ENCODE data around the gene PRDM15. TPM values are rescaled to one million over a fixed set of nuclear protein-coding genes. Genes with fewer than 3 reads are reported as not detected.

Gene PRDM15
- total RNA-seq, 1 donor: 7.2 TPM

DNA sequence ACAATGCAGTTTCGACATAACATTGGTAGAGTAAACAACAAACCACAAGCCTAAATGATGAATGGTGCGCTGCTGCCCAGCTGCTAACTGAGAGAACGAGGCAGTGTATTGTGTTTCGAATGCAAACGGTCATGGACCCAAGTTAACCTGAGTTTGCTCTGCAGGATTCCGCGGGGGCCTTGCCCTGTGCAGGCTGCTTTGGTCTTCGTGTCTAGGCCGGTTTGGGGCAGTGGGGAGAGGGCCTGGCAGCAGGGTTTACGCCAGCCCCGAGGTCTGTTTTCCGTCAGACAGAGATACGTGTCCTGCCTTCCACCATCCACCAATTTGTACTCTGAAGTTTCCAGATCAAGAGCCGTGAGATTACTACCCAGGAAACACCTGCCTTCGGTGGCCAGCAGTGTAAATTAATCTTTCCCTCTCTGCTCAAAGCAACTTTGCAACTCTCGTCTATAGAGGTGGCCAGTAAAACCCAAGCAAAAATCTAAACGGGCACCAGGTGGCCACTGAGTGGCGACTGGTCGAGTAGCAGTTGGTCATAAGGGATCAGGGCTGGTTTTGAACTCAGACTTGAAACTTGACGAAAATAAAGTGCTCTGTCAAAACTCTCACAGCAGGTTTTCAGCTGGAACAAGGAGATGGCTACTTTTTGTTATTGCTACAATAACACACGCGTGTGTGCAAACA is 6.3 kb upstream of the PRDM15 start:
- no peaks in the 10 kb centered on the region for H3K9me3 ChIP-seq (ENCODE audit: low read depth, low read length)

DNA sequence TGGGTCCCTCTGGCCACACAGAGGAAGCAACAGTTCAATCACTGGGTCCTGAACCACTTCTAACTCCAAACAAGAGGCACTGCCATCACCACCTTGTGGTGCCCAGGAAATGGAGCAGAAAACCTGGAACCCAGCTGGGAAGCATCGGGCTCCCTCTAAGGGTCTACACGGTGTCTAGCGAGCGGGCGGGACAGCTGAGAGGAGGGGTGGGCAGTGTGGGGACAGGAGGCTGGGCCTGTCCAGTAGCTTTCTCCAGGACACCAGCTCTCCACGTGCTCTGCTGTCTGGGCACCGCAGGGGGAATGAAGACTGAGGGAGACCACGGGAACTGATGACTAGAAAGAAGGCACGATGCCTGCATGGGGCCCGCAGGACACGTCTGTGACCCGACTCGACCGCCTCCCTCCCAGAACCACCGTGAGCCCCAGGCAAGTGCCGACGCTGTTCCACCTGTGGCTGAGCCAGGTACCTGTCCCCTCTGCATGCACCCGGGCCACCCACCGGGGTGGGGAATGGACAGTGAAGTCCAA is 5.4 kb upstream of the PRDM15 start:
- Histone ChIP-seq H3K4me3 (ENCODE audit: insufficient read depth, low read length) (no peak overlapping the region), H3K4me1 (ENCODE audit: insufficient read depth, low read length) (no peaks in the 10 kb centered on the region), H3K27me3 (ENCODE audit: insufficient read depth, low read length) (no peaks in the 10 kb centered on the region), H3K27ac (ENCODE audit: low read depth, low read length) (no peak overlapping the region), H3K9me3 (ENCODE audit: low read depth, low read length) (no peaks in the 10 kb centered on the region), H3K4me2 (ENCODE audit: insufficient read depth, low read length) (no peak overlapping the region), H3K36me3 (ENCODE audit: insufficient read depth, low read length) (peaks cover 4% of the 10 kb centered on the region), H2AFZ (ENCODE audit: low read length) (no peak overlapping the region), H3K79me2 (ENCODE audit: insufficient read depth, low read length) (no peaks in the 10 kb centered on the region), H4K20me1 (ENCODE audit: insufficient read depth, low read length) (no peaks in the 10 kb centered on the region)
- DNase-seq (ENCODE audit: insufficient read length, low spot score, missing footprints): no peak
- TF ChIP-seq, protein P1, sequence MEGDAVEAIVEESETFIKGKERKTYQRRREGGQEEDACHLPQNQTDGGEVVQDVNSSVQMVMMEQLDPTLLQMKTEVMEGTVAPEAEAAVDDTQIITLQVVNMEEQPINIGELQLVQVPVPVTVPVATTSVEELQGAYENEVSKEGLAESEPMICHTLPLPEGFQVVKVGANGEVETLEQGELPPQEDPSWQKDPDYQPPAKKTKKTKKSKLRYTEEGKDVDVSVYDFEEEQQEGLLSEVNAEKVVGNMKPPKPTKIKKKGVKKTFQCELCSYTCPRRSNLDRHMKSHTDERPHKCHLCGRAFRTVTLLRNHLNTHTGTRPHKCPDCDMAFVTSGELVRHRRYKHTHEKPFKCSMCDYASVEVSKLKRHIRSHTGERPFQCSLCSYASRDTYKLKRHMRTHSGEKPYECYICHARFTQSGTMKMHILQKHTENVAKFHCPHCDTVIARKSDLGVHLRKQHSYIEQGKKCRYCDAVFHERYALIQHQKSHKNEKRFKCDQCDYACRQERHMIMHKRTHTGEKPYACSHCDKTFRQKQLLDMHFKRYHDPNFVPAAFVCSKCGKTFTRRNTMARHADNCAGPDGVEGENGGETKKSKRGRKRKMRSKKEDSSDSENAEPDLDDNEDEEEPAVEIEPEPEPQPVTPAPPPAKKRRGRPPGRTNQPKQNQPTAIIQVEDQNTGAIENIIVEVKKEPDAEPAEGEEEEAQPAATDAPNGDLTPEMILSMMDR (IDR thresholded peaks at IDR 0.05; ENCODE audit: extremely low read depth, low read depth, low read length): no peak

More for the DNA sequence above, 6.3 kb upstream of the PRDM15 start:
- Histone ChIP-seq H3K4me2 (ENCODE audit: insufficient read depth, low read length) (no peak overlapping the region), H3K79me2 (ENCODE audit: insufficient read depth, low read length) (no peaks in the 10 kb centered on the region), H3K4me3 (ENCODE audit: insufficient read depth, low read length) (no peak overlapping the region), H3K27ac (ENCODE audit: low read depth, low read length) (no peak overlapping the region), H3K4me1 (ENCODE audit: insufficient read depth, low read length) (no peaks in the 10 kb centered on the region), H3K27me3 (ENCODE audit: insufficient read depth, low read length) (no peaks in the 10 kb centered on the region), H4K20me1 (ENCODE audit: insufficient read depth, low read length) (no peaks in the 10 kb centered on the region), H3K36me3 (ENCODE audit: insufficient read depth, low read length) (peaks cover 4% of the 10 kb centered on the region), H2AFZ (ENCODE audit: low read length) (no peak overlapping the region)
- no peak for DNase-seq (ENCODE audit: insufficient read length, low spot score, missing footprints)
- TF ChIP-seq, protein P1 (IDR thresholded peaks at IDR 0.05; ENCODE audit: extremely low read depth, low read depth, low read length): no peak

DNA sequence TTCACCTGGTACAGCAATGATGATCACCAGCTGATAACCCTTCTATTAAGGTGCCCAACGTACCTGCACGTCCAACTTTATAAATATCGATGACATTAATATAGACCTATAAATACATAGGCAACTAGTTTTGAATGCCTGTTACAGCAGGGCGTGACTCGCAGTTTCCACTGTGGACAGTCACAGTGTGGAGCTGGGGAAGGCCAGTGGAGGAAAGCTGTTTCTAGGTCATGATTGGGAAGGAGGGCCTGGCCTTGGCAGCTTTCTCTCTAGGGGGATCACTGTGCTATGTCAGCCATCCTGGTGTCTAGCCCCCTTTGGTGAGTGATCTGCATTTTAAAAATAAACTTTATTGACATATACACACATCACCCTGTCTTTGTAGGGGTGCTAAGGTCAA is 4.4 kb upstream of the PRDM15 start:
- no peaks in the 10 kb centered on the region for H3K36me3 ChIP-seq (ENCODE audit: insufficient read depth, low read length)
- no peak overlapping the region for H3K4me3 ChIP-seq (ENCODE audit: insufficient read depth, low read length)
- no peaks in the 10 kb centered on the region for H3K79me2 ChIP-seq (ENCODE audit: insufficient read depth, low read length)
- TF ChIP-seq, protein P1 (IDR thresholded peaks at IDR 0.05; ENCODE audit: extremely low read depth, low read depth, low read length): no peak
- no peaks in the 10 kb centered on the region for H3K9me3 ChIP-seq (ENCODE audit: low read depth, low read length)
- H2AFZ ChIP-seq (ENCODE audit: low read length): no peak overlapping the region
- no peaks in the 10 kb centered on the region for H3K27me3 ChIP-seq (ENCODE audit: insufficient read depth, low read length)
- no peaks in the 10 kb centered on the region for H4K20me1 ChIP-seq (ENCODE audit: insufficient read depth, low read length)
- no peaks in the 10 kb centered on the region for H3K4me1 ChIP-seq (ENCODE audit: insufficient read depth, low read length)
- DNase-seq (ENCODE audit: insufficient read length, low spot score, missing footprints): no peak
- H3K27ac ChIP-seq (ENCODE audit: low read depth, low read length): no peak overlapping the region
- no peak overlapping the region for H3K4me2 ChIP-seq (ENCODE audit: insufficient read depth, low read length)

DNA sequence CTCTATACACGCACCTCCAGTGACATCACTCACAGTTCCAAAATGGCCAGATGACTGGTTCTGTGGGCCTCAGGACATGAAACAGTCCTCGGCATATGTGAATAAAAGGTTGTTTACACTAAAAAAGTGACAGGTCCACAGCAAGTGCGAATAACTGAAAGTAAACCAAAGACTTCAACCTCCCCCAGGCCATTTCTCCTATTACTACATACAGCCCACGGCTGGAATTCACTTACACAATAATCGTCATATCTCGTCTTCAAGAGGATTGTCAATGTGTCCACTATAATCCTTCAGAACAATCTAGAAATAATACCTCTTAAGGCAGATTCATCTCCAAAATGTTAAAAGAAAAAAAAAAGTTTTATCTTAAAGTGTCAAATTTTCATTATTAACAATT is 1.9 kb upstream of the PRDM15 start:
- no peak overlapping the region for H3K4me2 ChIP-seq (ENCODE audit: insufficient read depth, low read length)
- peaks cover 11% of the 10 kb centered on the region for H3K4me1 ChIP-seq (ENCODE audit: insufficient read depth, low read length)
- no peak overlapping the region for H2AFZ ChIP-seq (ENCODE audit: low read length)
- H3K79me2 ChIP-seq (ENCODE audit: insufficient read depth, low read length): peaks cover 22% of the 10 kb centered on the region
- no peaks in the 10 kb centered on the region for H3K36me3 ChIP-seq (ENCODE audit: insufficient read depth, low read length)
- no peak for DNase-seq (ENCODE audit: insufficient read length, low spot score, missing footprints)
- TF ChIP-seq, protein P1 (IDR thresholded peaks at IDR 0.05; ENCODE audit: extremely low read depth, low read depth, low read length): no peak
- H3K27me3 ChIP-seq (ENCODE audit: insufficient read depth, low read length): no peaks in the 10 kb centered on the region
- H3K9me3 ChIP-seq (ENCODE audit: low read depth, low read length): no peaks in the 10 kb centered on the region
- no peak overlapping the region for H3K27ac ChIP-seq (ENCODE audit: low read depth, low read length)
- H3K4me3 ChIP-seq (ENCODE audit: insufficient read depth, low read length): no peak overlapping the region
- H4K20me1 ChIP-seq (ENCODE audit: insufficient read depth, low read length): no peaks in the 10 kb centered on the region
